ENCODE results near the gene NTPCR. TPM values are rescaled to one million over a fixed set of nuclear protein-coding genes. Genes with fewer than 3 reads are reported as not detected.

NTPCR gene
- total and polyA plus RNA-seq, 10 donors: 18.8 to 42.6 (median 29.8) TPM

GRCh38 chr1:232921381-232921780 is 29.0 kb upstream of the NTPCR start:
- no peak for DNase-seq
- H3K27ac ChIP-seq: no peak overlapping the region
- no peaks in the 10 kb centered on the region for H3K27me3 ChIP-seq (replicated peaks in 1 of 7)
- no peak for TF ChIP-seq CTCF (IDR thresholded peaks at IDR 0.05 in 8 of 11, conservative IDR thresholded peaks at IDR 0.05 in 3 of 11)
- no peak for TF ChIP-seq POLR2A (IDR thresholded peaks at IDR 0.05)
- no peak for TF ChIP-seq POLR2AphosphoS5 (IDR thresholded peaks at IDR 0.05)
- intact Hi-C loops (cut with DNase I; ENCODE audit: low total_unique reads): no loop called here
- H3K9me3 ChIP-seq: no peaks in the 10 kb centered on the region
- no peaks in the 10 kb centered on the region for H3K36me3 ChIP-seq
- WGBS, 5 donors: 74 to 90% (median 86%) methylated on average over 2 of the region's 2 CpGs
- H3K4me1 ChIP-seq: peaks cover 0 to 6% (median 0%) of the 10 kb centered on the region in 6 donors
- H3K4me3 ChIP-seq: no peak overlapping the region

GRCh38 chr1:232922485-232922884 is 27.9 kb upstream of the NTPCR start:
- Histone ChIP-seq H3K27ac (peak overlapping the region in 1 of 8 donors; percentile 78), H3K36me3 (no peaks in the 10 kb centered on the region), H3K4me1 (peaks cover 0 to 6% (median 0%) of the 10 kb centered on the region in 6 donors), H3K4me3 (no peak overlapping the region), H3K9me3 (no peaks in the 10 kb centered on the region), H3K27me3 (replicated peaks in 1 of 7) (no peaks in the 10 kb centered on the region)
- TF ChIP-seq POLR2AphosphoS5 (IDR thresholded peaks at IDR 0.05): no peak
- no peak for TF ChIP-seq CTCF (IDR thresholded peaks at IDR 0.05 in 8 of 11, conservative IDR thresholded peaks at IDR 0.05 in 3 of 11)
- TF ChIP-seq POLR2A (IDR thresholded peaks at IDR 0.05): no peak
- WGBS, 5 donors: 87 to 94% (median 92%) methylated on average over 2 of the region's 2 CpGs
- intact Hi-C loops (cut with DNase I; ENCODE audit: low total_unique reads): no loop called here
- no peak for DNase-seq

- Histone ChIP-seq H3K27me3 (replicated peaks in 1 of 7) (no peaks in the 10 kb centered on the region), H3K36me3 (no peaks in the 10 kb centered on the region), H3K9me3 (no peaks in the 10 kb centered on the region), H3K4me1 (peaks cover 0 to 6% (median 0%) of the 10 kb centered on the region in 6 donors), H3K4me3 (no peak overlapping the region), H3K27ac (peak overlapping the region in 4 of 8 donors; percentile 35 to 78 (median 45))
- TF ChIP-seq POLR2AphosphoS5 (IDR thresholded peaks at IDR 0.05) (no peak), POLR2A (IDR thresholded peaks at IDR 0.05) (no peak), CTCF (IDR thresholded peaks at IDR 0.05 in 8 of 11, conservative IDR thresholded peaks at IDR 0.05 in 3 of 11) (no peak)
- 59 to 74% (median 66%) methylated on average over 4 of the region's 4 CpGs for WGBS, 5 donors
- intact Hi-C loops (cut with DNase I; ENCODE audit: low total_unique reads): no loop called here
- DNase-seq: no peak
Observed at GRCh38 chr1:232923739-232924386, 26.5 kb upstream of the NTPCR start.

- Histone ChIP-seq H3K4me3 (no peak overlapping the region), H3K27me3 (replicated peaks in 1 of 7) (no peaks in the 10 kb centered on the region), H3K9me3 (no peaks in the 10 kb centered on the region), H3K36me3 (no peaks in the 10 kb centered on the region), H3K4me1 (peaks cover 0 to 6% (median 0%) of the 10 kb centered on the region in 6 donors), H3K27ac (peak overlapping the region in 1 of 8 donors; percentile 43)
- 88 to 95% (median 91%) methylated on average over 3 of the region's 3 CpGs for WGBS, 5 donors
- TF ChIP-seq POLR2AphosphoS5 (IDR thresholded peaks at IDR 0.05) (no peak), POLR2A (IDR thresholded peaks at IDR 0.05) (no peak), CTCF (IDR thresholded peaks at IDR 0.05 in 8 of 11, conservative IDR thresholded peaks at IDR 0.05 in 3 of 11) (no peak)
- intact Hi-C loops (cut with DNase I; ENCODE audit: low total_unique reads): no loop called here
- no peak for DNase-seq
Observed at GRCh38 chr1:232924874-232925273, 25.5 kb upstream of the NTPCR start.
